ENCODE data around the gene MACIR. TPM values are rescaled to one million over a fixed set of nuclear protein-coding genes. Genes with fewer than 3 reads are reported as not detected.

The MACIR gene
- total RNA-seq, 1 donor from 2014 or later, result 8.4 TPM

GRCh38 chr5:103313056-103313455 lies 54.5 kb downstream of the MACIR start:
- TF ChIP-seq CTCF (IDR thresholded peaks at IDR 0.05), result no peak
- no peaks in the 10 kb centered on the region for H3K9me3 Mint-ChIP-seq (ENCODE audit: unreplicated experiment)
- H3K4me1 Mint-ChIP-seq (ENCODE audit: unreplicated experiment), result no peaks in the 10 kb centered on the region
- no peak overlapping the region for H3K4me3 Mint-ChIP-seq (ENCODE audit: unreplicated experiment)
- no peak overlapping the region for H3K27ac Mint-ChIP-seq (ENCODE audit: unreplicated experiment)
- no peaks in the 10 kb centered on the region for H3K36me3 Mint-ChIP-seq (ENCODE audit: unreplicated experiment)
- no peak for DNase-seq (ENCODE audit: extremely low spot score, unreplicated experiment)
- H3K27me3 Mint-ChIP-seq (ENCODE audit: unreplicated experiment), result peaks cover 5% of the 10 kb centered on the region

GRCh38 chr5:103315455-103315854 lies 56.9 kb downstream of the MACIR start:
- DNase-seq (ENCODE audit: extremely low spot score, unreplicated experiment), result no peak
- Mint-ChIP-seq H3K36me3 (ENCODE audit: unreplicated experiment) (no peaks in the 10 kb centered on the region), H3K4me3 (ENCODE audit: unreplicated experiment) (no peak overlapping the region), H3K27ac (ENCODE audit: unreplicated experiment) (no peak overlapping the region), H3K27me3 (ENCODE audit: unreplicated experiment) (peaks cover 5% of the 10 kb centered on the region), H3K4me1 (ENCODE audit: unreplicated experiment) (no peaks in the 10 kb centered on the region), H3K9me3 (ENCODE audit: unreplicated experiment) (peaks cover 4% of the 10 kb centered on the region)
- TF ChIP-seq CTCF (IDR thresholded peaks at IDR 0.05), result no peak

GRCh38 chr5:103327451-103327850 lies 68.9 kb downstream of the MACIR start:
- no peak for TF ChIP-seq CTCF (IDR thresholded peaks at IDR 0.05)
- no peak overlapping the region for H3K4me3 Mint-ChIP-seq (ENCODE audit: unreplicated experiment)
- no peak overlapping the region for H3K27ac Mint-ChIP-seq (ENCODE audit: unreplicated experiment)
- DNase-seq (ENCODE audit: extremely low spot score, unreplicated experiment), result no peak
- no peaks in the 10 kb centered on the region for H3K27me3 Mint-ChIP-seq (ENCODE audit: unreplicated experiment)
- no peaks in the 10 kb centered on the region for H3K4me1 Mint-ChIP-seq (ENCODE audit: unreplicated experiment)
- H3K9me3 Mint-ChIP-seq (ENCODE audit: unreplicated experiment), result no peaks in the 10 kb centered on the region
- H3K36me3 Mint-ChIP-seq (ENCODE audit: unreplicated experiment), result no peaks in the 10 kb centered on the region

GRCh38 chr5:103327893-103328292 lies 69.3 kb downstream of the MACIR start:
- no peak overlapping the region for H3K4me3 Mint-ChIP-seq (ENCODE audit: unreplicated experiment)
- H3K36me3 Mint-ChIP-seq (ENCODE audit: unreplicated experiment), result no peaks in the 10 kb centered on the region
- DNase-seq (ENCODE audit: extremely low spot score, unreplicated experiment), result no peak
- H3K4me1 Mint-ChIP-seq (ENCODE audit: unreplicated experiment), result no peaks in the 10 kb centered on the region
- no peak overlapping the region for H3K27ac Mint-ChIP-seq (ENCODE audit: unreplicated experiment)
- no peak for TF ChIP-seq CTCF (IDR thresholded peaks at IDR 0.05)
- no peaks in the 10 kb centered on the region for H3K27me3 Mint-ChIP-seq (ENCODE audit: unreplicated experiment)
- H3K9me3 Mint-ChIP-seq (ENCODE audit: unreplicated experiment), result no peaks in the 10 kb centered on the region

Other genes with a start within 250 kb of the MACIR start
- gene GIN1, start 138.6 kb upstream of the MACIR start, total RNA-seq, result 4.1 and 5.2 TPM in 2 replicates
- gene PPIP5K2, start 138.5 kb upstream of the MACIR start, total RNA-seq, result 60.7 and 64.4 TPM in 2 replicates